Neural cell (in vitro differentiated cells): ENCODE data around the gene LRBA. TPM values are rescaled to one million over a fixed set of nuclear protein-coding genes. Genes with fewer than 3 reads are reported as not detected.

ENCODE experiments used
- H2AFZ ChIP-seq: fragments of 200-600, 300-800 bp; sonication (generic), shearing (Covaris generic); 2 replicates; pipeline ENCODE4 v1.6.0; 2014; ENCODE audit warnings: low read depth, mild to moderate bottlenecking, antibody characterized with exemption, low read length, moderate library complexity
- H3F3A ChIP-seq: fragments of 200-600 bp; shearing (Covaris generic); 2 replicates; pipeline ENCODE4 v1.6.1; 2016; ENCODE audit warnings: mild to moderate bottlenecking, moderate library complexity, mixed read lengths, antibody characterized with exemption, low read length; ENCODE audit not compliant: insufficient read depth, poor library complexity, severe bottlenecking
- H3K27ac ChIP-seq: fragments of 200-600, 300-800 bp; sonication (generic), shearing (Covaris generic); 2 replicates; pipeline ENCODE4 v1.5.1; 2014; ENCODE audit warnings: mild to moderate bottlenecking, low read length, moderate library complexity
- H3K27me3 ChIP-seq: fragments of 300-800, 200-600 bp; sonication (generic), shearing (Covaris generic); 2 replicates; pipeline ENCODE4 v1.6.0; 2014; ENCODE audit warnings: mild to moderate bottlenecking, low read depth, low read length, moderate library complexity; ENCODE audit not compliant: insufficient read depth
- H3K36me3 ChIP-seq: fragments of 300-800, 200-600 bp; sonication (generic), shearing (Covaris generic); 2 replicates; pipeline ENCODE4 v1.5.1; 2014; ENCODE audit warnings: mild to moderate bottlenecking, antibody characterized with exemption, low read length, moderate library complexity; ENCODE audit not compliant: insufficient read depth
- H3K4me2 ChIP-seq: fragments of 300-800, 200-600 bp; sonication (generic), shearing (Covaris generic); 2 replicates; pipeline ENCODE4 v1.6.0; 2014; ENCODE audit warnings: mild to moderate bottlenecking, low read length
- H3K4me3 ChIP-seq: fragments of 300-800, 200-600 bp; sonication (generic), shearing (Covaris generic); 2 replicates; pipeline ENCODE4 v1.5.1; 2014; ENCODE audit warnings: mild to moderate bottlenecking, low read length, moderate library complexity
- H3K79me2 ChIP-seq: fragments of 200-600 bp; shearing (Covaris generic); replicated peaks from 2 replicates; pipeline ENCODE4 v1.6.0; 2014; ENCODE audit warnings: mild to moderate bottlenecking, low read length, moderate library complexity; ENCODE audit not compliant: insufficient read depth
- H3K9ac ChIP-seq: fragments of 300-800, 200-600 bp; sonication (generic), shearing (Covaris generic); 2 replicates; pipeline ENCODE4 v1.6.1; 2016; ENCODE audit warnings: mild to moderate bottlenecking, low read length, mixed read lengths
- H3K9me2 ChIP-seq: fragments of 200-600 bp; shearing (Covaris generic); 2 replicates; pipeline ENCODE4 v1.6.1; 2016; ENCODE audit warnings: mild to moderate bottlenecking, low read length, mixed read lengths; ENCODE audit not compliant: insufficient read depth
- H3K9me3 ChIP-seq: fragments of 200-600, 300-800 bp; sonication (generic), shearing (Covaris generic); 2 replicates; pipeline ENCODE4 v1.6.1; 2016; ENCODE audit warnings: mild to moderate bottlenecking, mixed run types, low read length, moderate library complexity, mixed read lengths
- H4K20me1 ChIP-seq: fragments of 200-600 bp; shearing (Covaris generic); 2 replicates; pipeline ENCODE4 v1.6.1; 2016; ENCODE audit warnings: mild to moderate bottlenecking, mixed run types; ENCODE audit not compliant: insufficient read depth
- EP300 ChIP-seq: fragments of 450-650 bp; conservative IDR thresholded peaks from 2 replicates; pipeline ENCODE4 v1.6.1; 2014; ENCODE audit warnings: antibody characterized with exemption, mild to moderate bottlenecking, moderate library complexity; ENCODE audit not compliant: poor library complexity, severe bottlenecking
- EZH2 ChIP-seq: fragments of 200-600, 300-800 bp; shearing (Covaris generic), sonication (generic); IDR thresholded peaks from 2 replicates; pipeline ENCODE4 v1.6.1; 2014; ENCODE audit warnings: antibody characterized with exemption, low read length, borderline replicate concordance, mild to moderate bottlenecking; ENCODE audit not compliant: insufficient read depth, poor library complexity, severe bottlenecking
- MXI1 ChIP-seq: fragments of 450-650 bp; conservative IDR thresholded peaks from 2 replicates; pipeline ENCODE4 v1.6.1; 2014; ENCODE audit warnings: antibody characterized with exemption, mild to moderate bottlenecking; ENCODE audit not compliant: poor library complexity, severe bottlenecking
- POLR2AphosphoS5 ChIP-seq: IDR thresholded peaks from 2 replicates; pipeline ENCODE4 v1.6.1; 2012
- RAD21 ChIP-seq: fragments of 450-650 bp; conservative IDR thresholded peaks from 2 replicates; pipeline ENCODE4 v1.6.1; 2014; ENCODE audit warnings: antibody characterized with exemption, mild to moderate bottlenecking, moderate library complexity
- polyA plus RNA-seq: library from polyadenylated mRNA; depleted of rRNA; stranded (reverse); fragments of >200 nt; gene quantifications from 2 replicates; pipeline ENCODE4 v1.2.3, GENCODE V29; 2014
- TF ChIP-seq, protein P1 (sequence below): fragments of 450-650 bp; IDR thresholded peaks from 2 replicates; pipeline ENCODE4 v1.5.1; 2014; ENCODE audit warnings: antibody characterized with exemption, mild to moderate bottlenecking, moderate library complexity; ENCODE audit not compliant: poor library complexity, severe bottlenecking
- TF ChIP-seq, protein P2 (sequence below): IDR thresholded peaks from 2 replicates; pipeline ENCODE4 v1.6.1; 2012; ENCODE audit warnings: borderline replicate concordance

Gene LRBA
- polyA plus RNA-seq, 1 donor from 2014 or later: 7.1 TPM

DNA sequence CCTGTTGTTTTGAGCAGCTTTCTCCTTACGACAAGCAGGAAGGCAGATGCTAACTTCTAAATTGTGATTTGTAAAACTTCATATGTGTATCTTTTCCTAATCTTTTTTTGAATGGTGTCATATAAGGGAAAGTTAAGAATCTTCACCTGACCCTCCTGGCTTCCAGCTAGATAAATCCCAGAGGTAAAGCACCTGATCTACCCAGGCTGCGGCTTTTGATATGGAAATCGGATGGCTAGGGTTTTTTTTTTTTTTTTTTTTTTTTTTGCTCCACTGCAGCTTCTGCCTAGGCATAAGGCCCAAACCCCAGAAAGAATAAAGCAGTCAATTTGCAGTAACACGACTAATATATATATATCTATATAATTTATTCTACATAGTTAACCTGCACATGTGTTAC lies 423.2 kb downstream of the LRBA start:
- no peak overlapping the region for H3K9ac ChIP-seq
- H3F3A ChIP-seq: no peaks in the 10 kb centered on the region
- no peak overlapping the region for H2AFZ ChIP-seq
- no peaks in the 10 kb centered on the region for H3K9me2 ChIP-seq
- peaks cover 34% of the 10 kb centered on the region for H3K27me3 ChIP-seq
- H3K4me2 ChIP-seq: no peak overlapping the region
- no peaks in the 10 kb centered on the region for H3K9me3 ChIP-seq
- TF ChIP-seq POLR2AphosphoS5: no peak
- H3K36me3 ChIP-seq: no peaks in the 10 kb centered on the region
- H3K27ac ChIP-seq: no peak overlapping the region
- no peak overlapping the region for H3K4me3 ChIP-seq
- no peaks in the 10 kb centered on the region for H4K20me1 ChIP-seq
- no peaks in the 10 kb centered on the region for H3K79me2 ChIP-seq

DNA sequence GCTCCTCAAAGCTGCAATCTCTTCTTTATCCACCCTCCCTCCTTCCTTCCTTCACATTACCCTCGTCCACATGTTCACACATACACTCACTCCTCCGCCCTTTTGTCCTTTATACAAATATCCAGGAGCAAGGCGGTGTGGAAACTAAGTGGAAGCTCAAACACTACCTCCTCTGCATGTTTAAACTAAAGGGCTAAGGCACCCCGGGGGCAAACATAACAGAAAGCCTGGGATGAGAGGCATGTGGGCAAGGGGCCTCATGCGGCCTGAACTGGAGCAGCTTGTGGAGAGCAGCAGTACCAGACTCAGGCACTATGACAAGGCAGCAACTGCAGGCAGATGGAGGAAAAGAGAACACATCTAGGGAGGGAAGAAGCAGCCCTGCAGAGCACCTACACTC lies 423.7 kb downstream of the LRBA start:
- Histone ChIP-seq H4K20me1 (no peaks in the 10 kb centered on the region), H3K9ac (no peak overlapping the region), H3K4me2 (no peak overlapping the region), H3K9me2 (no peaks in the 10 kb centered on the region), H3K4me3 (no peak overlapping the region), H3K79me2 (no peaks in the 10 kb centered on the region), H3K27me3 (peaks cover 39% of the 10 kb centered on the region), H3K9me3 (no peaks in the 10 kb centered on the region), H3K27ac (no peak overlapping the region), H2AFZ (no peak overlapping the region), H3K36me3 (no peaks in the 10 kb centered on the region), H3F3A (no peaks in the 10 kb centered on the region)
- TF ChIP-seq RAD21: no peak

DNA sequence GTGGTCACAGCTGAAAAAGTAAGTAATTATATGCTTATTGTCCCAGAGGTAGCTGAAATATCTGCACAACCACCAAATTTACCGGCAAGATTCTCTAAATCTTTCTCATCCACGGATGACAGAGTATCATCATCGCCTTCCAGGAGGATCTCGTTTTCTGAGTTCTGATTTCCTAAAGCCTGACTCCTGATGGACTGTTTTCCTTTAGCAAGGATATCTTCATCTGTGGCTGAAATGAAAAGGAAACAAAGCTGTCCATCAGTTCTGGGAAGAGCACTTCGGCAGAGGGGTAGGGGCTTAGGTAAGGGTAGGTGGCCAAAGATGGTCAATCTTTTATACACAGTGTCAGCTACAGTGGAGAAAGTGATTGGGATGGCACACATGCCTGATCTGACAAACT lies 424.5 kb downstream of the LRBA start:
- no peak for TF ChIP-seq EP300
- no peak overlapping the region for H3K4me3 ChIP-seq
- H3K27ac ChIP-seq: no peak overlapping the region
- no peaks in the 10 kb centered on the region for H4K20me1 ChIP-seq
- no peaks in the 10 kb centered on the region for H3F3A ChIP-seq
- H3K27me3 ChIP-seq: peaks cover 46% of the 10 kb centered on the region
- H3K79me2 ChIP-seq: no peaks in the 10 kb centered on the region
- H3K9me3 ChIP-seq: no peaks in the 10 kb centered on the region
- no peak overlapping the region for H3K4me2 ChIP-seq
- H3K36me3 ChIP-seq: no peaks in the 10 kb centered on the region
- no peak overlapping the region for H3K9ac ChIP-seq
- no peak overlapping the region for H2AFZ ChIP-seq
- H3K9me2 ChIP-seq: no peaks in the 10 kb centered on the region

DNA sequence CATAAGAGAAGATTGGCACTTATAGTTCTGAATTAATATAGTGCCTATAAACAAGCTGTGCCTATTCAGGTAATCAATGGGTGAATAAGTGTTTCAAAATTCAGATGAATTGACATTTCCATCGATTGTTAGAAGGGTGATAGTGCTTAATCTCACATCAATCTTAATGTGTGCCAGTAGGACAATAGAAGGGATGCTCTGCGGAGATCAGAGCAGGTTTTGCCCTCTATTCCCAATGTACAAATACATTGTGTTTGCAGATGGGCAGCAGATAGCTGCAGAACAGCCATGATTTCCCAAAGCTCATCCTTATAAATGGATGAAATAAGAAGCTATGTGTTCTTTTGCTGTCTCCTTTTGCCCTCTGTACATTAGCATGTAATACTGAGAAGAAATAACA lies 425.9 kb downstream of the LRBA start:
- Histone ChIP-seq H4K20me1 (no peaks in the 10 kb centered on the region), H3K9me3 (no peaks in the 10 kb centered on the region), H3K9me2 (no peaks in the 10 kb centered on the region), H3K27me3 (peaks cover 58% of the 10 kb centered on the region), H3K4me2 (no peak overlapping the region), H3K79me2 (no peaks in the 10 kb centered on the region), H3K36me3 (no peaks in the 10 kb centered on the region), H3K9ac (no peak overlapping the region), H3F3A (no peaks in the 10 kb centered on the region), H2AFZ (no peak overlapping the region), H3K27ac (no peak overlapping the region), H3K4me3 (no peak overlapping the region)
- TF ChIP-seq, protein P1, sequence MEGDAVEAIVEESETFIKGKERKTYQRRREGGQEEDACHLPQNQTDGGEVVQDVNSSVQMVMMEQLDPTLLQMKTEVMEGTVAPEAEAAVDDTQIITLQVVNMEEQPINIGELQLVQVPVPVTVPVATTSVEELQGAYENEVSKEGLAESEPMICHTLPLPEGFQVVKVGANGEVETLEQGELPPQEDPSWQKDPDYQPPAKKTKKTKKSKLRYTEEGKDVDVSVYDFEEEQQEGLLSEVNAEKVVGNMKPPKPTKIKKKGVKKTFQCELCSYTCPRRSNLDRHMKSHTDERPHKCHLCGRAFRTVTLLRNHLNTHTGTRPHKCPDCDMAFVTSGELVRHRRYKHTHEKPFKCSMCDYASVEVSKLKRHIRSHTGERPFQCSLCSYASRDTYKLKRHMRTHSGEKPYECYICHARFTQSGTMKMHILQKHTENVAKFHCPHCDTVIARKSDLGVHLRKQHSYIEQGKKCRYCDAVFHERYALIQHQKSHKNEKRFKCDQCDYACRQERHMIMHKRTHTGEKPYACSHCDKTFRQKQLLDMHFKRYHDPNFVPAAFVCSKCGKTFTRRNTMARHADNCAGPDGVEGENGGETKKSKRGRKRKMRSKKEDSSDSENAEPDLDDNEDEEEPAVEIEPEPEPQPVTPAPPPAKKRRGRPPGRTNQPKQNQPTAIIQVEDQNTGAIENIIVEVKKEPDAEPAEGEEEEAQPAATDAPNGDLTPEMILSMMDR: no peak
- no peak for TF ChIP-seq EP300
- TF ChIP-seq EZH2: no peak
- no peak for TF ChIP-seq MXI1
- TF ChIP-seq, protein P2, sequence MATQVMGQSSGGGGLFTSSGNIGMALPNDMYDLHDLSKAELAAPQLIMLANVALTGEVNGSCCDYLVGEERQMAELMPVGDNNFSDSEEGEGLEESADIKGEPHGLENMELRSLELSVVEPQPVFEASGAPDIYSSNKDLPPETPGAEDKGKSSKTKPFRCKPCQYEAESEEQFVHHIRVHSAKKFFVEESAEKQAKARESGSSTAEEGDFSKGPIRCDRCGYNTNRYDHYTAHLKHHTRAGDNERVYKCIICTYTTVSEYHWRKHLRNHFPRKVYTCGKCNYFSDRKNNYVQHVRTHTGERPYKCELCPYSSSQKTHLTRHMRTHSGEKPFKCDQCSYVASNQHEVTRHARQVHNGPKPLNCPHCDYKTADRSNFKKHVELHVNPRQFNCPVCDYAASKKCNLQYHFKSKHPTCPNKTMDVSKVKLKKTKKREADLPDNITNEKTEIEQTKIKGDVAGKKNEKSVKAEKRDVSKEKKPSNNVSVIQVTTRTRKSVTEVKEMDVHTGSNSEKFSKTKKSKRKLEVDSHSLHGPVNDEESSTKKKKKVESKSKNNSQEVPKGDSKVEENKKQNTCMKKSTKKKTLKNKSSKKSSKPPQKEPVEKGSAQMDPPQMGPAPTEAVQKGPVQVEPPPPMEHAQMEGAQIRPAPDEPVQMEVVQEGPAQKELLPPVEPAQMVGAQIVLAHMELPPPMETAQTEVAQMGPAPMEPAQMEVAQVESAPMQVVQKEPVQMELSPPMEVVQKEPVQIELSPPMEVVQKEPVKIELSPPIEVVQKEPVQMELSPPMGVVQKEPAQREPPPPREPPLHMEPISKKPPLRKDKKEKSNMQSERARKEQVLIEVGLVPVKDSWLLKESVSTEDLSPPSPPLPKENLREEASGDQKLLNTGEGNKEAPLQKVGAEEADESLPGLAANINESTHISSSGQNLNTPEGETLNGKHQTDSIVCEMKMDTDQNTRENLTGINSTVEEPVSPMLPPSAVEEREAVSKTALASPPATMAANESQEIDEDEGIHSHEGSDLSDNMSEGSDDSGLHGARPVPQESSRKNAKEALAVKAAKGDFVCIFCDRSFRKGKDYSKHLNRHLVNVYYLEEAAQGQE: no peak
- no peak for TF ChIP-seq RAD21
